ENCODE results near the gene STAB1. TPM values are rescaled to one million over a fixed set of nuclear protein-coding genes. Genes with fewer than 3 reads are reported as not detected.

Gene STAB1
- total RNA-seq, 1 donor from 2014 or later: 0.71 TPM

DNA sequence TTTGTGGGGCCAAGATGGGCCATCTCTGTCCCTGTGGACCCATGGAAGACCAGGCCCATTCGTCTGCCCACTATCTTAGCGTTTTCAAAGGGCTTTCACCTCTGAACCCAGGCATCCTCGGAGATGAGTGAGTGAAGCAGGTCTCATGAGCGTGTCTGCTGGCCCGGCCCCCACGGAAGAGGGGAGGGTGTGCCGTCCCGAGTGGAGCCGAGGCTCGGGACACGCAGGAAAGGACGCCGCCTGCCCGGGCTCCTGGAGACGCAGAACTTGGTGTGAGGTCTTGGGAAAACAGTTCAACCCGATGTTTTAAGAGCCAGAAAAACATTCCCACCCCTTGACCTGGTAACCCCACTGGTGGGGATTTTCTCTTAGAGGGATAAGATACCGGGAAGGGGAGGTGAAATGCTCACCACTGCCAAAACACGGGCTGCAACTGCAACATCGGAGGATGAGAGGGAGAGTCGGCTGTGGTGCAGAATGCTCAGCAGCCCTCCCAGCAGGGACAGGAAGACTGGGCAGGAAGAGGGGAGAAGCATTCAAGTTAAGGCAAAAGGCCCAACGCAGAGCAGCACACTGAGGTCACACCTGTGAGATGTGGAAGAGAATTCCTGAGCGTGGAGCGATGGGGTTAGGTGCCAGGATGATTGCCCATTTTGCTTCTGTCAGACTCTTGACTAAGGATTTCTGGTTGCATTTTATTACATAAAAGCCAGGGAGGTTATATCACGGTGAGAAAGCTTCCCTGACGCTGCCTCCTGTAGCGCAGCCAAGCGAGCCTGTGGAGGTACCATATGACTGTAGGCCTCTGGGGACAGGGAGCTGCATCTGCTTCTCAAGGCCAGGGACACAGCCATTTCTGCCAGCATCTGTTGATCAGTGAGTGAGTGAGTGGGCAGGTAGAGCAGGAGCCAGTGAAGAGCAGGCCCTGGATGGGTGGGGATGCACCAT, 14.1 kb upstream of the STAB1 start:
- TF ChIP-seq, protein P1, sequence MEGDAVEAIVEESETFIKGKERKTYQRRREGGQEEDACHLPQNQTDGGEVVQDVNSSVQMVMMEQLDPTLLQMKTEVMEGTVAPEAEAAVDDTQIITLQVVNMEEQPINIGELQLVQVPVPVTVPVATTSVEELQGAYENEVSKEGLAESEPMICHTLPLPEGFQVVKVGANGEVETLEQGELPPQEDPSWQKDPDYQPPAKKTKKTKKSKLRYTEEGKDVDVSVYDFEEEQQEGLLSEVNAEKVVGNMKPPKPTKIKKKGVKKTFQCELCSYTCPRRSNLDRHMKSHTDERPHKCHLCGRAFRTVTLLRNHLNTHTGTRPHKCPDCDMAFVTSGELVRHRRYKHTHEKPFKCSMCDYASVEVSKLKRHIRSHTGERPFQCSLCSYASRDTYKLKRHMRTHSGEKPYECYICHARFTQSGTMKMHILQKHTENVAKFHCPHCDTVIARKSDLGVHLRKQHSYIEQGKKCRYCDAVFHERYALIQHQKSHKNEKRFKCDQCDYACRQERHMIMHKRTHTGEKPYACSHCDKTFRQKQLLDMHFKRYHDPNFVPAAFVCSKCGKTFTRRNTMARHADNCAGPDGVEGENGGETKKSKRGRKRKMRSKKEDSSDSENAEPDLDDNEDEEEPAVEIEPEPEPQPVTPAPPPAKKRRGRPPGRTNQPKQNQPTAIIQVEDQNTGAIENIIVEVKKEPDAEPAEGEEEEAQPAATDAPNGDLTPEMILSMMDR (IDR thresholded peaks at IDR 0.05): no peak
- H3K9me3 Mint-ChIP-seq: no peaks in the 10 kb centered on the region
- H3K27me3 Mint-ChIP-seq: no peaks in the 10 kb centered on the region
- no peak for ATAC-seq (ENCODE audit: low read depth)
- no peak for DNase-seq
- peaks cover 84% of the 10 kb centered on the region for H3K36me3 Mint-ChIP-seq (ENCODE audit: low read depth)
- no peak overlapping the region for H3K27ac Mint-ChIP-seq
- intact Hi-C loops (cut with micrococcal nuclease): no loop called here
- ChIA-PET CTCF (no interaction called here), POLR2A (no interaction called here)
- H3K4me3 Mint-ChIP-seq: no peak overlapping the region
- H3K4me1 Mint-ChIP-seq: no peaks in the 10 kb centered on the region

DNA sequence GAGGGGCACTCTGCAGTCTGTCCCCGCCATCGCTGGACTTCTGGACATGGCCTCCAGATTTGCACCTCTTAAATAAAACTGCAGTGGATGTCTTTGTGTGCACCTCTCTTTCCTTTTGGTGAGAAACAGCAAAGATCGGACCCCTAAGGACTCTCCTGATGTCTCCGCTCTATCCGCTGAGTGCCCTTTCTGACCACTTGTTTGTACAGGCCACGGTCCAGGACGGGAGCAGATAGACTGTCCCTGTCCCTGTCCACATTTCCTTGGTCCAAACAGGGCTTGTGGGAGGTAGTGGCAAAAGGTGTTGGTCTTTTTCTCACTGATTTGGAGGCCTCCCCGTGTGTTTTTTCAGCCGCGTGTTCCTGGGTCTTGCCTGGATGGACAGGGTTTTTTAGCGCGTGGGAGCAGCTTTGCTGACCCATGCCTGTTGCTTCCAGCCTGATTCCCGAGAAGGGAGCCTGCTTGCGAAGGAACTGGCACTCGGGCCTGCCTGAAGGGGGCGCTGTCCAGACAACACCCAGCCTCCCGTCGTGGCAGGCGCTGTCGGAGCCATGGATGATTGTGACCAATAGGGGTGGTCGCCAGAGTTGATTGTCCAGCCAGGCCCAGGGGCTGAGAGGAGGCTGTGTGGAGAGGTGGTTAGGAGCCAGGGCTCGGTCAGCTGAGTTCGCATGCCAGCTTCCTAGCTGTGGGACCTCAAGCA, 13.2 kb upstream of the STAB1 start:
- ATAC-seq (ENCODE audit: low read depth) (no peak), DNase-seq (no peak)
- CTCF ChIA-PET: no interaction called here
- TF ChIP-seq, protein P1 (IDR thresholded peaks at IDR 0.05): no peak
- H3K9me3 Mint-ChIP-seq: no peaks in the 10 kb centered on the region
- H3K4me3 Mint-ChIP-seq: no peak overlapping the region
- H3K4me1 Mint-ChIP-seq: no peaks in the 10 kb centered on the region
- H3K27me3 Mint-ChIP-seq: no peaks in the 10 kb centered on the region
- no peak overlapping the region for H3K27ac Mint-ChIP-seq
- intact Hi-C loops (cut with micrococcal nuclease): no loop called here
- POLR2A ChIA-PET: no interaction called here
- peaks cover 83% of the 10 kb centered on the region for H3K36me3 Mint-ChIP-seq (ENCODE audit: low read depth)

DNA sequence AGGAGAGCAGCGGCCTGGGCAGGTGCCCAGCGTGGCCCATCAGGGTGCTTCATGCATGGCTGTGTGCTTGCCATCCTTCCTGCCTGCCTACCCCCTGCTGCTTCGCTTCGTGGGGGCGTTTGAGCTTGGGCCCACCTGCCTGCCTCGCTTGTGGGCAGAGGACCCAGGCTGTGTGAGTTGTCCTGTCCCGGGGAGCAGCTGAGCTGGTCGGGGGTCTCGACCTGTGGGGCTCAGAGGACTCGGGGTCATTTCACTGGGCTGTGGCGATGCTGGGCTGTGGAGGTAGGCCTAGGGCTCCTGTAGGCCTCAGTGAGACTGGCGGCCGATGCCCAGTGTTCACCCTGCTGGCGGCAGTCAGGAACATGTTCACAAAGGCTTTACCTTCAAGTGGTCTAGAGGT, 12.1 kb upstream of the STAB1 start:
- no peak overlapping the region for H3K4me3 Mint-ChIP-seq
- TF ChIP-seq, protein P1 (IDR thresholded peaks at IDR 0.05): no peak
- peaks cover 83% of the 10 kb centered on the region for H3K36me3 Mint-ChIP-seq (ENCODE audit: low read depth)
- no peaks in the 10 kb centered on the region for H3K9me3 Mint-ChIP-seq
- no peaks in the 10 kb centered on the region for H3K4me1 Mint-ChIP-seq
- no peaks in the 10 kb centered on the region for H3K27me3 Mint-ChIP-seq
- intact Hi-C loops (cut with micrococcal nuclease): no loop called here
- CTCF ChIA-PET: no interaction called here
- POLR2A ChIA-PET: no interaction called here
- DNase-seq (no peak), ATAC-seq (ENCODE audit: low read depth) (no peak)
- no peak overlapping the region for H3K27ac Mint-ChIP-seq

DNA sequence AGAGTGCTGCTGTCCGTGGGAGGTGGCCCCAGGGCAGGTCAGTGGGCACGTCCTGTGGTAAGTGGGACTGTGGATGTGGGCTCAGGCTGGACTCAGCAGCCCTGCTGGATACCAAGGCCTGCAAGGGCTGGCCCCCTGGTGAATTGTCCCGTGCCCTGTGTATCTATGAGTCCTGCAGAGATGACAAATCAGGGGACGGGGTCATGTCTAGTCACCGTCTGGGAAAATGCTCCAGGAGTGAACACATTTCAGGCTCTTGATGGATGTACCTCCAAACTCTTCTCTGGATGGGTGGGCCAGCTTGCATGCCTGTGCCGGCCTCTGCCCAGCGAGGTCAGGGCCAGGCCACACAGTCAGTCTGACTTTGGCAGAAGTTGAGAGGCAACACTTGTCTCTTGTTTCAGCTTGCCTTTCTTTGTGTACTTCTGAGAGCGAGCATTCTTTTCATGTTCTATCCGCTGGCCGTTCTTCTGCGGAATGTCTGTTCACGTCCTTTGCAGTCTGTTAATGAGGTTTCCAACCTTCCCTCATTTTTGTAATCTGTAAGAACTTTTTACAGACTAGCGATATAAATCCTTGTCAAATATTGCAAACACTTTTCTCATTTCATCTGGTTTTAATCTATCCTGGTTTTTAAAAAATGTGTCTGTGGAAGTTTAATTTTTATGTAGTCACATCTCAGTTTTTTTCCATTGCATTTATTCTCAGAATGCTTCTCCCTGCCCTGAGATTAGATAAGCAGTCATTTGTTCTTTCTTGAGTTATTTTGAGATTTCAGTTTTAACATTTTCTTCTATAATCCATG, 11.4 kb upstream of the STAB1 start:
- no peaks in the 10 kb centered on the region for H3K4me1 Mint-ChIP-seq
- intact Hi-C loops (cut with micrococcal nuclease): no loop called here
- CTCF ChIA-PET: no interaction called here
- H3K9me3 Mint-ChIP-seq: no peaks in the 10 kb centered on the region
- peaks cover 81% of the 10 kb centered on the region for H3K36me3 Mint-ChIP-seq (ENCODE audit: low read depth)
- DNase-seq (no peak), ATAC-seq (ENCODE audit: low read depth) (no peak)
- no peak overlapping the region for H3K27ac Mint-ChIP-seq
- POLR2A ChIA-PET: no interaction called here
- no peaks in the 10 kb centered on the region for H3K27me3 Mint-ChIP-seq
- TF ChIP-seq, protein P1 (IDR thresholded peaks at IDR 0.05): no peak
- no peak overlapping the region for H3K4me3 Mint-ChIP-seq

Measured in activated B cell treated with CpG ODN at 0.5 μM for 24 hours (primary cell).